H1 (cell line): ENCODE measurements around the gene GPS2. TPM values are rescaled to one million over a fixed set of nuclear protein-coding genes. Genes with fewer than 3 reads are reported as not detected.

ENCODE experiments used
- ASH2L ChIP-seq: fragments of 200-600, 300-600 bp; sonication (generic); IDR thresholded peaks from one replicate; pipeline ENCODE4 v1.7.1; 2017; ENCODE audit warnings: low read length
- polyA plus RNA-seq, 7 experiments: library from polyadenylated mRNA; depleted of rRNA in 3 of 7; stranded (reverse) in 5 of 7; unstranded in 2 of 7; fragments of >200 nt in 5 of 7; fragments of 200-250 nt in 2 of 7; gene quantifications; 1 replicate in 5 of 7; 2 replicates in 1 of 7; 4 replicates in 1 of 7; pipeline versions ENCODE4 v1.2.1 to v1.2.3, GENCODE V29; 2011 to 2013; ENCODE audit warnings: missing spikeins in 2 of 7, mixed read lengths in 2 of 7
- small RNA-seq: library from polyadenylated mRNA; stranded (forward); fragments of <200 nt; extraction: miRNeasy Mini kit (QIAGEN cat#:217004); gene quantifications from one replicate; pipeline ENCODE3, GENCODE V24; 2013; ENCODE audit not compliant: insufficient read depth
- total RNA-seq: library from RNA; stranded (reverse); fragmentation: NEBNext Ultra II Directional; extraction: Animal tissue kit (Norgen Biotek cat#: 25700); gene quantifications from 2 replicates; pipeline ENCODE4 v1.2.1, GENCODE V29; 2021

GPS2 gene
- total and polyA plus RNA-seq, 2 of the 8 experiments (the other 6 are each of a cell fraction or from before 2014, with no cell fraction given): 67.0 to 152 TPM

- TF ChIP-seq ASH2L: peak; percentile 52
These were observed 52.0 kb downstream of the GPS2 start (continued) for GRCh38 chr17:7262935-7263800.

Small RNA genes within 50 kb of the gene (small RNA-seq; reads per million reads assigned to genes)
- not detected for gene AC026954.2
- not detected for gene RF00019

Other genes starting within 250 kb of the GPS2 start
Only the 30 nearest of the 34 such genes appear.
- not detected in 2 replicates for gene ASGR2, start 200.5 kb downstream of the GPS2 start, total RNA-seq
- gene ASGR2, start 200.5 kb downstream of the GPS2 start, polyA plus RNA-seq (2011; rRNA removed): 0.61 and 0.91 TPM in 2 replicates
- gene ASGR1, start 136.0 kb downstream of the GPS2 start, total RNA-seq: 8.6 and 10.8 TPM in 2 replicates
- 14.5 and 16.1 TPM in 2 replicates for gene ASGR1, start 136.0 kb downstream of the GPS2 start, polyA plus RNA-seq (2011; rRNA removed)
- 43.1 and 45.9 TPM in 2 replicates for gene DLG4, start 95.5 kb downstream of the GPS2 start, total RNA-seq
- 18.9 and 35.2 TPM in 2 replicates for gene DLG4, start 95.5 kb downstream of the GPS2 start, polyA plus RNA-seq (2011; rRNA removed)
- gene ACADVL, start 95.4 kb downstream of the GPS2 start, total RNA-seq: 169 and 181 TPM in 2 replicates
- 231 and 317 TPM in 2 replicates for gene ACADVL, start 95.4 kb downstream of the GPS2 start, polyA plus RNA-seq (2011; rRNA removed)
- 59.3 and 59.6 TPM in 2 replicates for gene DVL2, start 80.8 kb downstream of the GPS2 start, total RNA-seq
- gene DVL2, start 80.8 kb downstream of the GPS2 start, polyA plus RNA-seq (2011; rRNA removed): 19.0 and 29.7 TPM in 2 replicates
- gene PHF23, start 75.9 kb downstream of the GPS2 start, total RNA-seq: 62.8 and 65.1 TPM in 2 replicates
- 46.5 and 47.5 TPM in 2 replicates for gene PHF23, start 75.9 kb downstream of the GPS2 start, polyA plus RNA-seq (2011; rRNA removed)
- 252 and 265 TPM in 2 replicates for gene GABARAP, start 72.9 kb downstream of the GPS2 start, total RNA-seq
- 351 and 581 TPM in 2 replicates for gene GABARAP, start 72.9 kb downstream of the GPS2 start, polyA plus RNA-seq (2011; rRNA removed)
- gene CTDNEP1, start 63.6 kb downstream of the GPS2 start, total RNA-seq: 120 and 123 TPM in 2 replicates
- gene CTDNEP1, start 63.6 kb downstream of the GPS2 start, polyA plus RNA-seq (2011; rRNA removed): 106 and 114 TPM in 2 replicates
- 75.4 and 78.1 TPM in 2 replicates for gene ELP5, start 63.1 kb downstream of the GPS2 start, total RNA-seq
- gene ELP5, start 63.1 kb downstream of the GPS2 start, polyA plus RNA-seq (2011; rRNA removed): 107 and 117 TPM in 2 replicates
- 119 and 129 TPM in 2 replicates for gene CLDN7, start 52.9 kb downstream of the GPS2 start, total RNA-seq
- 118 and 196 TPM in 2 replicates for gene CLDN7, start 52.9 kb downstream of the GPS2 start, polyA plus RNA-seq (2011; rRNA removed)
- 5.7 and 6.4 TPM in 2 replicates for gene SLC2A4, start 33.6 kb downstream of the GPS2 start, total RNA-seq
- 6.9 and 10.6 TPM in 2 replicates for gene SLC2A4, start 33.6 kb downstream of the GPS2 start, polyA plus RNA-seq (2011; rRNA removed)
- gene YBX2, start 20.7 kb downstream of the GPS2 start, total RNA-seq: 27.6 and 30.5 TPM in 2 replicates
- 19.2 and 35.5 TPM in 2 replicates for gene YBX2, start 20.7 kb downstream of the GPS2 start, polyA plus RNA-seq (2011; rRNA removed)
- 1,158 and 1,172 TPM in 2 replicates for gene EIF5A, start 7.7 kb downstream of the GPS2 start, total RNA-seq
- gene EIF5A, start 7.7 kb downstream of the GPS2 start, polyA plus RNA-seq (2011; rRNA removed): 717 and 962 TPM in 2 replicates
- 46.8 and 55.4 TPM in 2 replicates for gene NEURL4, start 14.0 kb upstream of the GPS2 start, total RNA-seq
- 29.6 and 39.9 TPM in 2 replicates for gene NEURL4, start 14.0 kb upstream of the GPS2 start, polyA plus RNA-seq (2011; rRNA removed)
- 45.1 and 49.2 TPM in 2 replicates for gene ACAP1, start 21.2 kb upstream of the GPS2 start, total RNA-seq
- 11.9 and 18.0 TPM in 2 replicates for gene ACAP1, start 21.2 kb upstream of the GPS2 start, polyA plus RNA-seq (2011; rRNA removed)
- 8.7 and 9.2 TPM in 2 replicates for gene KCTD11, start 36.8 kb upstream of the GPS2 start, total RNA-seq
- 8.6 and 11.7 TPM in 2 replicates for gene KCTD11, start 36.8 kb upstream of the GPS2 start, polyA plus RNA-seq (2011; rRNA removed)
- gene TMEM95, start 39.8 kb upstream of the GPS2 start, total RNA-seq: 0.38 TPM in 1 of 2 replicates, not detected in the other
- gene TMEM95, start 39.8 kb upstream of the GPS2 start, polyA plus RNA-seq (2011; rRNA removed): not detected in 2 replicates
- 7.6 and 8.7 TPM in 2 replicates for gene TNK1, start 65.7 kb upstream of the GPS2 start, total RNA-seq
- 9.5 and 13.4 TPM in 2 replicates for gene TNK1, start 65.7 kb upstream of the GPS2 start, polyA plus RNA-seq (2011; rRNA removed)
- 35.7 and 38.7 TPM in 2 replicates for gene PLSCR3, start 79.2 kb upstream of the GPS2 start, total RNA-seq
- gene PLSCR3, start 79.2 kb upstream of the GPS2 start, polyA plus RNA-seq (2011; rRNA removed): 36.1 and 69.0 TPM in 2 replicates
- gene TMEM256, start 88.7 kb upstream of the GPS2 start, total RNA-seq: 97.0 and 104 TPM in 2 replicates
- 350 and 405 TPM in 2 replicates for gene TMEM256, start 88.7 kb upstream of the GPS2 start, polyA plus RNA-seq (2011; rRNA removed)
- 62.6 and 62.8 TPM in 2 replicates for gene NLGN2, start 92.5 kb upstream of the GPS2 start, total RNA-seq
- gene NLGN2, start 92.5 kb upstream of the GPS2 start, polyA plus RNA-seq (2011; rRNA removed): 21.2 and 45.6 TPM in 2 replicates
- gene SPEM1, start 105.0 kb upstream of the GPS2 start, total RNA-seq: not detected in 2 replicates
- 0.09 TPM in 1 of 2 replicates, not detected in the other for gene SPEM1, start 105.0 kb upstream of the GPS2 start, polyA plus RNA-seq (2011; rRNA removed)
- gene SPEM2, start 110.3 kb upstream of the GPS2 start, total RNA-seq: not detected in 2 replicates
- 0.03 and 0.17 TPM in 2 replicates for gene SPEM2, start 110.3 kb upstream of the GPS2 start, polyA plus RNA-seq (2011; rRNA removed)
- gene SPEM3, start 113.5 kb upstream of the GPS2 start, total RNA-seq: not detected in 2 replicates
- gene SPEM3, start 113.5 kb upstream of the GPS2 start, polyA plus RNA-seq (2011; rRNA removed): 0.02 TPM in 1 of 2 replicates, not detected in the other
- 11.2 and 12.2 TPM in 2 replicates for gene TMEM102, start 120.1 kb upstream of the GPS2 start, total RNA-seq
- 10.2 and 14.9 TPM in 2 replicates for gene TMEM102, start 120.1 kb upstream of the GPS2 start, polyA plus RNA-seq (2011; rRNA removed)
- 11.8 and 15.0 TPM in 2 replicates for gene FGF11, start 124.2 kb upstream of the GPS2 start, total RNA-seq
- gene FGF11, start 124.2 kb upstream of the GPS2 start, polyA plus RNA-seq (2011; rRNA removed): 26.1 and 42.0 TPM in 2 replicates
- 13.8 and 14.1 TPM in 2 replicates for gene CHRNB1, start 129.7 kb upstream of the GPS2 start, total RNA-seq
- 28.2 and 33.6 TPM in 2 replicates for gene CHRNB1, start 129.7 kb upstream of the GPS2 start, polyA plus RNA-seq (2011; rRNA removed)
- 10.1 and 11.2 TPM in 2 replicates for gene ZBTB4, start 164.3 kb upstream of the GPS2 start, total RNA-seq
- gene ZBTB4, start 164.3 kb upstream of the GPS2 start, polyA plus RNA-seq (2011; rRNA removed): 5.9 and 8.1 TPM in 2 replicates
- not detected in 2 replicates for gene SLC35G6, start 166.1 kb upstream of the GPS2 start, total RNA-seq
- 0.05 TPM in 1 of 2 replicates, not detected in the other for gene SLC35G6, start 166.1 kb upstream of the GPS2 start, polyA plus RNA-seq (2011; rRNA removed)
- 150 and 157 TPM in 2 replicates for gene POLR2A, start 169.0 kb upstream of the GPS2 start, total RNA-seq
- 26.8 and 62.7 TPM in 2 replicates for gene POLR2A, start 169.0 kb upstream of the GPS2 start, polyA plus RNA-seq (2011; rRNA removed)